Osteocyte (in vitro differentiated cells): Measurements from ENCODE around the gene SLC16A10. TPM values are rescaled to one million over a fixed set of nuclear protein-coding genes. Genes with fewer than 3 reads are reported as not detected.
"Not testable (repeated sequence)": the region's sequence is repeated elsewhere in the genome, so short reads cannot be mapped to it uniquely, and the experiment has no call there.

Source experiments
- DNase-seq: peaks from one replicate; pipeline ENCODE4 v3.0.0; 2021; ENCODE audit warnings: mixed read lengths; ENCODE audit not compliant: unreplicated experiment; ENCODE audit errors: extremely low spot score
- H3K27ac Mint-ChIP-seq: one replicate; pipeline ENCODE4 v1.8.0; 2021; ENCODE audit warnings: mild to moderate bottlenecking, mixed read lengths; ENCODE audit not compliant: unreplicated experiment
- H3K27me3 Mint-ChIP-seq: one replicate; pipeline ENCODE4 v1.8.0; 2021; ENCODE audit warnings: mixed read lengths; ENCODE audit not compliant: unreplicated experiment
- H3K36me3 Mint-ChIP-seq: one replicate; pipeline ENCODE4 v1.8.0; 2021; ENCODE audit warnings: mixed read lengths; ENCODE audit not compliant: unreplicated experiment
- H3K4me1 Mint-ChIP-seq: one replicate; pipeline ENCODE4 v1.8.0; 2021; ENCODE audit warnings: mixed read lengths; ENCODE audit not compliant: unreplicated experiment
- H3K4me3 Mint-ChIP-seq: one replicate; pipeline ENCODE4 v1.8.0; 2021; ENCODE audit warnings: mild to moderate bottlenecking, moderate library complexity, mixed read lengths; ENCODE audit not compliant: unreplicated experiment
- H3K9me3 Mint-ChIP-seq: one replicate; pipeline ENCODE4 v1.8.0; 2021; ENCODE audit warnings: mixed read lengths; ENCODE audit not compliant: unreplicated experiment
- CTCF ChIP-seq: fragments of 200-600 bp; sonication (generic); IDR thresholded peaks from 2 replicates; pipeline ENCODE4 v1.5.0; 2021; ENCODE audit warnings: antibody characterized with exemption, mild to moderate bottlenecking, moderate library complexity
- total RNA-seq: library from RNA; stranded (reverse); gene quantifications from 2 replicates; pipeline ENCODE4 v1.2.1, GENCODE V29; 2021

The SLC16A10 gene
- total RNA-seq, 1 donor from 2014 or later: not detected

- not testable (repeated sequence) for H3K36me3 Mint-ChIP-seq, H3K4me3 Mint-ChIP-seq, H3K27ac Mint-ChIP-seq, H3K9me3 Mint-ChIP-seq, H3K4me1 Mint-ChIP-seq, DNase-seq
- peaks cover 45% of the 10 kb centered on the region for H3K27me3 Mint-ChIP-seq
Observed at GRCh38 chr6:111134236-111134869, 47.0 kb downstream of the SLC16A10 start.

DNA sequence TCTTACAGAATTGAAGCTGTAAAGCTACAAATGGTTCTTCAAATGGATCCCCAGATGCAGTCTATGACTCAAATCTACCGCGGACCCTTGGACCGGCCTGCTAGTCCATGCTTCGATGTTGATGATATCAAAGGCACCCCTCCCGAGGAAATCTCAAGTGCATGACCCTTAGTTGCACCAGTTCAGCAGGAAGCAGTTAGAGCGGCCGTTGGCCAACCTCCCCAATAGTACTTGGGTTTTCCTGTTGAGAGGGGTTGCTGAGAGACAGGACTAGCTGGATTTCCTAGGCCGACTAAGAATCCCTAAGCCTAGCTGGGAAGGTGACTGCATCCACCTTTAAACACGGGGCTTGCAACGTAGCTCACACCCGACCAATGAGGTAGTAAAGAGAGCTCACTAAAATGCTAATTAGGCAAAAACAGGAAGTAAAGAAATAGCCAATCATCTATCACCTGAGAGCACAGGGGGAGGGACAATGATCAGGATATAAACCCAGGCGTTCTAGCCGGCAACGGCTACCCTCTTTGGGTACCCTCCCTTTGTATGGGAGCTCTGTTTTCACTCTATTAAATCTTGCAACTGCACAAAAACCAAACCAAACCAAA lies 50.3 kb downstream of the SLC16A10 start:
- DNase-seq, H3K27ac Mint-ChIP-seq, H3K4me1 Mint-ChIP-seq, H3K4me3 Mint-ChIP-seq, H3K9me3 Mint-ChIP-seq, H3K36me3 Mint-ChIP-seq: not testable (repeated sequence)
- H3K27me3 Mint-ChIP-seq: peaks cover 43% of the 10 kb centered on the region

- DNase-seq: no peak
- Mint-ChIP-seq H3K27me3 (peaks cover 53% of the 10 kb centered on the region), H3K4me1 (no peaks in the 10 kb centered on the region), H3K27ac (no peak overlapping the region), H3K4me3 (no peak overlapping the region), H3K9me3 (no peaks in the 10 kb centered on the region), H3K36me3 (no peaks in the 10 kb centered on the region)
- TF ChIP-seq CTCF: no peak
Observed at GRCh38 chr6:111147440-111147839, 60.1 kb downstream of the SLC16A10 start.

DNA sequence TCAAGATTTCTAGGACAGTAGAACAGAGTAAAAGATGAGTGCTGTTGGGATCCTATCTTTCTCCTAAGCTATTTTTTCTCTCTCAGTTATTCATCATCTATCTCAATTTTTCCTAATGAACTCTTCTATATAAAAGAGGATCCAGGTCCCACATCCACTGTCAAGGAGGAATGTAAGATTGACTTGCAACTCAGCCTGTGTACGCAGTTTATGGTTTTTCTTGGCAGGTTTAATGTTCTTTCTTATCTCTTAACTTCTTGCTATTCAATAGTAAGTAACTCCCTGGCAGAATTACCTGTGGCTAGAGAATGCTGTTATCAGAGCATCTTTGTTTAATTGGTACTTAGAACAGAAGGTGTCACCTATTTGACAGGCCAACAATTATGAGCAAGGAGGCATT lies 60.8 kb downstream of the SLC16A10 start:
- no peak for TF ChIP-seq CTCF
- H3K27me3 Mint-ChIP-seq: peaks cover 58% of the 10 kb centered on the region
- H3K9me3 Mint-ChIP-seq: no peaks in the 10 kb centered on the region
- no peak overlapping the region for H3K4me3 Mint-ChIP-seq
- no peak for DNase-seq
- no peak overlapping the region for H3K27ac Mint-ChIP-seq
- H3K36me3 Mint-ChIP-seq: no peaks in the 10 kb centered on the region
- H3K4me1 Mint-ChIP-seq: no peaks in the 10 kb centered on the region

- Mint-ChIP-seq H3K36me3 (no peaks in the 10 kb centered on the region), H3K27ac (no peak overlapping the region), H3K27me3 (peaks cover 71% of the 10 kb centered on the region), H3K4me1 (no peaks in the 10 kb centered on the region), H3K9me3 (no peaks in the 10 kb centered on the region), H3K4me3 (no peak overlapping the region)
- DNase-seq: no peak
- TF ChIP-seq CTCF: no peak
Observed at GRCh38 chr6:111150577-111150976, 63.3 kb downstream of the SLC16A10 start.

DNA sequence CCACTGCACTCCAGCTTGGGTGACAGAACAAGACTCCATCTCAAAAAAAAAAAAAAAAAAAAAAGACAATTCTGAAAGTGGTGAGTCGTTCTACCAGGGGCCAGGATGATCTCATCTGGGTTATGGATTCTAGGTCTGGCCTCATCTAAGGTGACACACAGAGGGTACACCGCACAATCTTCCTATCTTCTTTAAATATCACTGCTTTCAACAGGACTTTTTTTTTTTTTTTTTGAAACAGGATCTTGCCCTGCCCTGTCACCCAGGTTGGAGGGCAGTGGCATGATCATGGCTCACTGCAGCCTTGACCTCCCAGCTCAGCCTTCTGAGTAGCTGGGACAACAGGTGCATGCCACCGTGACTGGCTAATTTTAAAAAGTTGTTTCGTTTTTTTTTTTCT lies 67.7 kb downstream of the SLC16A10 start:
- Mint-ChIP-seq H3K4me3 (no peak overlapping the region), H3K27me3 (peaks cover 52% of the 10 kb centered on the region), H3K27ac (no peak overlapping the region), H3K36me3 (no peaks in the 10 kb centered on the region), H3K4me1 (no peaks in the 10 kb centered on the region), H3K9me3 (no peaks in the 10 kb centered on the region)
- DNase-seq: no peak
- TF ChIP-seq CTCF: no peak
